Mammary epithelial cell (primary cell): Measurements from ENCODE around the gene TTC38.

ENCODE experiments used
- EZH2 ChIP-seq: IDR thresholded peaks from 2 replicates; pipeline ENCODE4 v1.6.1; 2012; ENCODE audit warnings: low read length, inconsistent platforms, borderline replicate concordance
- TF ChIP-seq, protein P1 (sequence below), 2 donors: IDR thresholded peaks in 1 of 2; conservative IDR thresholded peaks in 1 of 2; 2 replicates each; pipeline ENCODE4 v1.5.1; 2011 to 2012; ENCODE audit warnings: inconsistent platforms in 2 of 2, low read length in 2 of 2, mild to moderate bottlenecking in 2 of 2, control low read depth in 1 of 2, low read depth in 1 of 2; ENCODE audit not compliant: insufficient read depth in 1 of 2; ENCODE audit errors: extremely low read depth in 1 of 2

DNA sequence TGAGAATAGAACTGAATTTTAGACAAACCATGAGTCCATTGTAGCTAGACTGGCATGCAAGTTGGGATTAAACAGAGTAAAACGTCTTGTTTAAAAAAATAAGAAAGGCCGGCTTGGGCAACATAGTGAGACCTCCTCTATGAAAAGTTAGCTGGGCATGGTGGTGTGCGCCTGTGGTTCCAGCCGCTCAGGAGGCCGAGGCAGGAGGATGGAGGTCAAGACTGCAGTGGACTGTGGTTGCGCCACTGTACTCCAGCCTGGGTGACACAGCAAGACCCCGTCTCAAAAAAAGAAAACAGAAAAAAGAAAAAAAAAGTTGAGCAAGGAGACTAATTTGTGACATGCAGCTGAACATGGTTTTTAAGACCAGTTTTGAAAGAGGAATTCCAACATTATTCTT is 41.2 kb upstream of the TTC38 start:
- TF ChIP-seq, protein P1, sequence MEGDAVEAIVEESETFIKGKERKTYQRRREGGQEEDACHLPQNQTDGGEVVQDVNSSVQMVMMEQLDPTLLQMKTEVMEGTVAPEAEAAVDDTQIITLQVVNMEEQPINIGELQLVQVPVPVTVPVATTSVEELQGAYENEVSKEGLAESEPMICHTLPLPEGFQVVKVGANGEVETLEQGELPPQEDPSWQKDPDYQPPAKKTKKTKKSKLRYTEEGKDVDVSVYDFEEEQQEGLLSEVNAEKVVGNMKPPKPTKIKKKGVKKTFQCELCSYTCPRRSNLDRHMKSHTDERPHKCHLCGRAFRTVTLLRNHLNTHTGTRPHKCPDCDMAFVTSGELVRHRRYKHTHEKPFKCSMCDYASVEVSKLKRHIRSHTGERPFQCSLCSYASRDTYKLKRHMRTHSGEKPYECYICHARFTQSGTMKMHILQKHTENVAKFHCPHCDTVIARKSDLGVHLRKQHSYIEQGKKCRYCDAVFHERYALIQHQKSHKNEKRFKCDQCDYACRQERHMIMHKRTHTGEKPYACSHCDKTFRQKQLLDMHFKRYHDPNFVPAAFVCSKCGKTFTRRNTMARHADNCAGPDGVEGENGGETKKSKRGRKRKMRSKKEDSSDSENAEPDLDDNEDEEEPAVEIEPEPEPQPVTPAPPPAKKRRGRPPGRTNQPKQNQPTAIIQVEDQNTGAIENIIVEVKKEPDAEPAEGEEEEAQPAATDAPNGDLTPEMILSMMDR (conservative IDR thresholded peaks at IDR 0.05 in 1 of 2, IDR thresholded peaks at IDR 0.05 in 1 of 2; ENCODE audit: extremely low read depth in 1 of 2, insufficient read depth in 1 of 2, low read depth in 1 of 2, low read length in 2 of 2): no peak
- TF ChIP-seq EZH2: no peak
